CD14-positive monocyte (primary cell): ENCODE results near the gene SPG7. TPM values are rescaled to one million over a fixed set of nuclear protein-coding genes. Genes with fewer than 3 reads are reported as not detected.

Source experiments
- DNase-seq, 3 donors: peaks; one replicate each; pipeline ENCODE4 v3.0.0-alpha.2; 2011 to 2022
- H2AFZ ChIP-seq: 2 replicates; pipeline ENCODE4 v1.6.0; 2012; ENCODE audit warnings: mild to moderate bottlenecking, low read depth, low read length, inconsistent platforms; ENCODE audit not compliant: insufficient read depth, poor library complexity, severe bottlenecking
- H3K27ac ChIP-seq, 2 donors: 1 replicate in 1 of 2; 2 replicates in 1 of 2; pipeline ENCODE4 v1.5.1; 2012 to 2013; ENCODE audit warnings: low read length in 2 of 2, control low read depth in 1 of 2, inconsistent platforms in 1 of 2, low read depth in 1 of 2, mild to moderate bottlenecking in 1 of 2
- H3K27me3 ChIP-seq, 2 donors: one replicate each; pipeline versions ENCODE4 v1.6.0 to v1.6.1; 2011 to 2013; ENCODE audit warnings: low read length in 2 of 2; ENCODE audit not compliant: control insufficient read depth in 2 of 2, insufficient read depth in 2 of 2
- H3K36me3 ChIP-seq, 2 donors: replicated peaks in 1 of 2; 1 replicate in 1 of 2; 2 replicates in 1 of 2; pipeline versions ENCODE4 v1.5.1 to v1.6.1; 2012 to 2013; ENCODE audit warnings: low read length in 2 of 2, control low read depth in 1 of 2, inconsistent platforms in 1 of 2, mild to moderate bottlenecking in 1 of 2; ENCODE audit not compliant: insufficient read depth in 2 of 2, control insufficient read depth in 1 of 2
- H3K4me1 ChIP-seq, 2 donors: 1 replicate in 1 of 2; 2 replicates in 1 of 2; pipeline versions ENCODE4 v1.5.1 to v1.6.1; 2012 to 2013; ENCODE audit warnings: low read length in 2 of 2, control low read depth in 1 of 2, inconsistent platforms in 1 of 2, mild to moderate bottlenecking in 1 of 2, moderate library complexity in 1 of 2; ENCODE audit not compliant: insufficient read depth in 2 of 2, control insufficient read depth in 1 of 2
- H3K4me2 ChIP-seq: replicated peaks from 2 replicates; pipeline ENCODE3; 2012; ENCODE audit warnings: low read length, moderate library complexity, mild to moderate bottlenecking; ENCODE audit not compliant: poor library complexity, severe bottlenecking; ENCODE audit errors: extremely low read depth
- H3K4me3 ChIP-seq, 3 experiments: fragments of 200-600 bp in 1 of 3; sonication (generic) in 1 of 3; replicated peaks in 1 of 3; 1 replicate in 2 of 3; 2 replicates in 1 of 3; pipeline ENCODE4 v1.5.1; 2011 to 2013; ENCODE audit warnings: low read length in 3 of 3, mild to moderate bottlenecking in 3 of 3, control low read depth in 2 of 3, low read depth in 2 of 3, inconsistent platforms in 1 of 3, moderate library complexity in 1 of 3
- H3K79me2 ChIP-seq: 2 replicates; pipeline ENCODE4 v1.6.0; 2012; ENCODE audit warnings: mild to moderate bottlenecking, control low read depth, inconsistent platforms, low read length, moderate library complexity; ENCODE audit not compliant: insufficient read depth
- H3K9ac ChIP-seq: 2 replicates; pipeline ENCODE4 v1.6.0; 2017; ENCODE audit warnings: low read length, mild to moderate bottlenecking; ENCODE audit not compliant: insufficient read depth, poor library complexity, severe bottlenecking
- H3K9me3 ChIP-seq, 2 donors: replicated peaks in 1 of 2; 1 replicate in 1 of 2; 2 replicates in 1 of 2; pipeline versions ENCODE4 v1.5.1 to v1.6.1; 2012 to 2013; ENCODE audit warnings: low read length in 2 of 2, control low read depth in 1 of 2; ENCODE audit not compliant: control insufficient read depth in 1 of 2, insufficient read depth in 1 of 2
- H4K20me1 ChIP-seq: 2 replicates; pipeline ENCODE4 v1.6.0; 2012; ENCODE audit warnings: mild to moderate bottlenecking, low read length, control low read depth, moderate library complexity; ENCODE audit not compliant: insufficient read depth
- H3K27ac Mint-ChIP-seq, 7 donors: one replicate each; pipeline ENCODE4 v1.8.0; 2020; ENCODE audit warnings: mild to moderate bottlenecking in 7 of 7, mixed read lengths in 7 of 7, moderate library complexity in 6 of 7, inconsistent platforms in 2 of 7
- H3K27me3 Mint-ChIP-seq, 3 donors: one replicate each; pipeline ENCODE4 v1.8.0; 2021 to 2022; ENCODE audit warnings: low read depth in 3 of 3, mild to moderate bottlenecking in 3 of 3, mixed read lengths in 3 of 3, moderate library complexity in 3 of 3, inconsistent platforms in 1 of 3
- H3K36me3 Mint-ChIP-seq, 2 donors: one replicate each; pipeline ENCODE4 v1.8.0; 2020; ENCODE audit warnings: mixed read lengths in 2 of 2, inconsistent platforms in 1 of 2, mild to moderate bottlenecking in 1 of 2
- H3K4me1 Mint-ChIP-seq: one replicate; pipeline ENCODE4 v1.8.0; 2020; ENCODE audit warnings: mild to moderate bottlenecking, mixed read lengths
- H3K4me3 Mint-ChIP-seq, 2 donors: one replicate each; pipeline ENCODE4 v1.8.0; 2020; ENCODE audit warnings: mild to moderate bottlenecking in 2 of 2, mixed read lengths in 2 of 2, moderate library complexity in 1 of 2
- H3K9me3 Mint-ChIP-seq, 7 donors: one replicate each; pipeline ENCODE4 v1.8.0; 2020 to 2022; ENCODE audit warnings: mixed read lengths in 7 of 7, mild to moderate bottlenecking in 6 of 7, moderate library complexity in 6 of 7, inconsistent platforms in 2 of 7
- CTCF ChIP-seq: fragments of 200-600 bp; IDR thresholded peaks from one replicate; pipeline ENCODE4 v1.8.0; 2022; ENCODE audit warnings: antibody characterized with exemption, mild to moderate bottlenecking
- WGBS: methylation state at CpG from one replicate; pipeline ENCODE4 v1.1.5; 2013; ENCODE audit warnings: missing lambda C conversion rate; ENCODE audit not compliant: insufficient coverage; 5-methylcytosine and 5-hydroxymethylcytosine counted together
- intact Hi-C, 2 donors: fragments of 100-400 bp; cut with micrococcal nuclease; formaldehyde crosslinking; loops; one replicate each; pipeline versions ENCODE4 v1.15.0 to v1.15.1; 2023
- polyA plus RNA-seq, 3 donors: library from polyadenylated mRNA; depleted of rRNA in 1 of 3; unstranded in 2 of 3; stranded (reverse) in 1 of 3; fragments of 300-500 nt in 2 of 3; fragments of >200 nt in 1 of 3; fragmentation: Illumina TruSeq in 2 of 3; gene quantifications; 1 replicate in 2 of 3; 2 replicates in 1 of 3; pipeline ENCODE4 v1.2.3, GENCODE V29; 2012 to 2021

The SPG7 gene
- polyA plus RNA-seq, 3 donors, result 30.3 to 120 (median 34.4) TPM

DNA sequence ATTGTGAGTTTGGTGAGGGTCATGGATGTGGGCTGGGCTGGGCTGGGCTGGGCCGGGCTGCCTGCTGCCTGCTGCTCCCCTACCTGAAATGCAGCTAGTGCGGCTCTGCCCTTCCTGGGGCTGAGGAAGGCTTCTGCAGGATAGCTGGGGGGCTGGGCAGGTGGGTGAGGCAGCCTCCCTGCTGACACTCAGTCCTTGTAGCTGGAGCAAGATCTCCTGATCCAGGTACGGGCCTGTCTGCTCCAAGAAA lies 57.0 kb downstream of the SPG7 start:
- H3K27ac ChIP-seq, result no peak overlapping the region
- H3K27ac Mint-ChIP-seq, result no peak overlapping the region
- H3K36me3 ChIP-seq, result peaks cover 35 to 36% of the 10 kb centered on the region in 2 donors
- no peak for TF ChIP-seq CTCF
- H3K9me3 Mint-ChIP-seq, result no peaks in the 10 kb centered on the region
- peak overlapping the region; percentile 71 for H3K4me2 ChIP-seq
- DNase-seq, result no peak
- H3K36me3 Mint-ChIP-seq, result peaks cover 41 to 43% of the 10 kb centered on the region in 2 donors
- H3K27me3 ChIP-seq, result peaks cover 0 to 2% of the 10 kb centered on the region in 2 donors
- WGBS, result 31% methylated on average over 3 of the region's 3 CpGs
- no peaks in the 10 kb centered on the region for H3K9me3 ChIP-seq
- H2AFZ ChIP-seq, result no peak overlapping the region
- peaks cover 51% of the 10 kb centered on the region for H3K4me1 Mint-ChIP-seq
- H3K79me2 ChIP-seq, result peaks cover 22% of the 10 kb centered on the region
- peaks cover 27 to 46% of the 10 kb centered on the region in 2 donors for H3K4me1 ChIP-seq
- peak overlapping the region; percentile 51 for H3K9ac ChIP-seq
- peaks cover 55% of the 10 kb centered on the region for H4K20me1 ChIP-seq
- H3K27me3 Mint-ChIP-seq, result peaks cover 5 to 8% (median 6%) of the 10 kb centered on the region in 3 donors
- peak overlapping the region; percentile 57 to 72 for H3K4me3 Mint-ChIP-seq
- H3K4me3 ChIP-seq, result peak overlapping the region in 1 of 3 experiments; percentile 59
- intact Hi-C loops, result no loop called here

- Histone ChIP-seq H3K9ac (peak overlapping the region; percentile 51), H3K27me3 (peaks cover 0 to 2% of the 10 kb centered on the region in 2 donors), H4K20me1 (peaks cover 55% of the 10 kb centered on the region), H3K4me2 (peak overlapping the region; percentile 71), H3K4me3 (peak overlapping the region in 1 of 3 experiments; percentile 59), H2AFZ (peak overlapping the region; percentile 56), H3K27ac (no peak overlapping the region), H3K36me3 (peaks cover 35 to 36% of the 10 kb centered on the region in 2 donors), H3K9me3 (no peaks in the 10 kb centered on the region), H3K79me2 (peaks cover 19% of the 10 kb centered on the region), H3K4me1 (peaks cover 27 to 45% of the 10 kb centered on the region in 2 donors)
- Mint-ChIP-seq H3K9me3 (no peaks in the 10 kb centered on the region), H3K4me1 (peaks cover 51% of the 10 kb centered on the region), H3K4me3 (peak overlapping the region; percentile 57 to 72), H3K36me3 (peaks cover 41 to 43% of the 10 kb centered on the region in 2 donors), H3K27ac (peak overlapping the region in 1 of 7 donors; percentile 36), H3K27me3 (peaks cover 6 to 11% (median 7%) of the 10 kb centered on the region in 3 donors)
- peak; percentile 68 for TF ChIP-seq CTCF
- intact Hi-C loops, result no loop called here
- 2% methylated on average over 43 of the region's 46 CpGs for WGBS
- peak; percentile 23 to 59 (median 25) for DNase-seq
These were observed 57.5 kb downstream of the SPG7 start for GRCh38 chr16:89565506-89566372.
